ENCODE measurements around the gene MLST8.

GRCh38 chr16:2238150-2238837 lies 33.0 kb downstream of the MLST8 start:
- TF ChIP-seq YY1 (IDR thresholded peaks at IDR 0.05; ENCODE audit: low read depth) (no peak), TEAD4 (IDR thresholded peaks at IDR 0.05) (no peak), REST (IDR thresholded peaks at IDR 0.05; ENCODE audit: low read depth) (no peak), TAF1 (IDR thresholded peaks at IDR 0.05; ENCODE audit: low read depth) (no peak), EP300 (IDR thresholded peaks at IDR 0.05; ENCODE audit: borderline replicate concordance) (no peak), CREB1 (IDR thresholded peaks at IDR 0.05; ENCODE audit: low read depth) (no peak), EGR1 (IDR thresholded peaks at IDR 0.05) (no peak), NFIC (IDR thresholded peaks at IDR 0.05) (no peak), CEBPB (IDR thresholded peaks at IDR 0.05) (no peak), ZBTB7A (IDR thresholded peaks at IDR 0.05; ENCODE audit: low read depth) (no peak), RAD21 (IDR thresholded peaks at IDR 0.05; ENCODE audit: low read depth) (no peak), FOXM1 (IDR thresholded peaks at IDR 0.05; ENCODE audit: borderline replicate concordance, low read depth) (no peak)
- TF ChIP-seq, protein P1, sequence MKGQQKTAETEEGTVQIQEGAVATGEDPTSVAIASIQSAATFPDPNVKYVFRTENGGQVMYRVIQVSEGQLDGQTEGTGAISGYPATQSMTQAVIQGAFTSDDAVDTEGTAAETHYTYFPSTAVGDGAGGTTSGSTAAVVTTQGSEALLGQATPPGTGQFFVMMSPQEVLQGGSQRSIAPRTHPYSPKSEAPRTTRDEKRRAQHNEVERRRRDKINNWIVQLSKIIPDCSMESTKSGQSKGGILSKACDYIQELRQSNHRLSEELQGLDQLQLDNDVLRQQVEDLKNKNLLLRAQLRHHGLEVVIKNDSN (IDR thresholded peaks at IDR 0.05): no peak
- TF ChIP-seq, protein P2, sequence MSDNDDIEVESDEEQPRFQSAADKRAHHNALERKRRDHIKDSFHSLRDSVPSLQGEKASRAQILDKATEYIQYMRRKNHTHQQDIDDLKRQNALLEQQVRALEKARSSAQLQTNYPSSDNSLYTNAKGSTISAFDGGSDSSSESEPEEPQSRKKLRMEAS (IDR thresholded peaks at IDR 0.05): no peak

All from Ishikawa (cell line).